Stimulated activated naive B cell treated with anti-CD40 and anti-IgM and Interleukin-4, amounts not matched to agents 10 μg/mL and 1 μg/mL and 100 μg/mL, for 72 hours (primary cell): ENCODE results near the gene COL15A1.

Experiments
- ATAC-seq, 2 donors: fragments of 150-1000 bp; cut with Tn5 transposase; replicated peaks; 2 replicates each; pipeline ENCODE4 v1.10.0; 2021; ENCODE audit warnings: moderate library complexity in 1 of 2
- DNase-seq: peaks from one replicate; pipeline ENCODE4 v3.0.0; 2021
- H3K27ac Mint-ChIP-seq: one replicate; pipeline ENCODE4 v1.8.0; 2022; ENCODE audit warnings: mild to moderate bottlenecking, mixed read lengths
- H3K27me3 Mint-ChIP-seq, 2 donors: one replicate each; pipeline ENCODE4 v1.8.0; 2022; ENCODE audit warnings: mixed read lengths in 2 of 2
- H3K36me3 Mint-ChIP-seq, 2 donors: one replicate each; pipeline ENCODE4 v1.8.0; 2022; ENCODE audit warnings: mixed read lengths in 2 of 2, mild to moderate bottlenecking in 1 of 2
- H3K4me1 Mint-ChIP-seq, 2 donors: one replicate each; pipeline ENCODE4 v1.8.0; 2022; ENCODE audit warnings: mixed read lengths in 2 of 2, mild to moderate bottlenecking in 1 of 2
- H3K4me3 Mint-ChIP-seq, 2 donors: one replicate each; pipeline ENCODE4 v1.8.0; 2022; ENCODE audit warnings: mild to moderate bottlenecking in 2 of 2, mixed read lengths in 2 of 2, moderate library complexity in 1 of 2
- H3K9me3 Mint-ChIP-seq, 2 donors: one replicate each; pipeline ENCODE4 v1.8.0; 2022; ENCODE audit warnings: mixed read lengths in 2 of 2, mild to moderate bottlenecking in 1 of 2

The COL15A1 gene

GRCh38 chr9:99020786-99021436 lies 77.2 kb downstream of the COL15A1 start:
- H3K4me1 Mint-ChIP-seq: peaks cover 0 to 3% of the 10 kb centered on the region in 2 donors
- no peak for ATAC-seq

GRCh38 chr9:99021512-99021911 lies 77.8 kb downstream of the COL15A1 start:
- ATAC-seq (no peak), DNase-seq (no peak)
- peaks cover 2 to 22% of the 10 kb centered on the region in 2 donors for H3K27me3 Mint-ChIP-seq
- no peak overlapping the region for H3K27ac Mint-ChIP-seq
- H3K4me1 Mint-ChIP-seq: peaks cover 0 to 3% of the 10 kb centered on the region in 2 donors
- H3K36me3 Mint-ChIP-seq: no peaks in the 10 kb centered on the region
- no peaks in the 10 kb centered on the region for H3K9me3 Mint-ChIP-seq
- H3K4me3 Mint-ChIP-seq: no peak overlapping the region

More at GRCh38 chr9:99020786-99021436, 77.2 kb downstream of the COL15A1 start:
- DNase-seq: no peak
- Mint-ChIP-seq H3K36me3 (no peaks in the 10 kb centered on the region), H3K27me3 (peaks cover 0 to 16% of the 10 kb centered on the region in 2 donors), H3K9me3 (no peaks in the 10 kb centered on the region), H3K4me3 (no peak overlapping the region), H3K27ac (no peak overlapping the region)

GRCh38 chr9:99023231-99023630 lies 79.5 kb downstream of the COL15A1 start:
- H3K9me3 Mint-ChIP-seq: no peaks in the 10 kb centered on the region
- H3K27me3 Mint-ChIP-seq: peaks cover 4 to 23% of the 10 kb centered on the region in 2 donors
- no peaks in the 10 kb centered on the region for H3K36me3 Mint-ChIP-seq
- no peak for DNase-seq
- no peak for ATAC-seq
- H3K4me3 Mint-ChIP-seq: no peak overlapping the region
- peaks cover 0 to 3% of the 10 kb centered on the region in 2 donors for H3K4me1 Mint-ChIP-seq
- no peak overlapping the region for H3K27ac Mint-ChIP-seq

- Mint-ChIP-seq H3K36me3 (no peaks in the 10 kb centered on the region), H3K4me3 (no peak overlapping the region), H3K27me3 (peaks cover 4 to 23% of the 10 kb centered on the region in 2 donors), H3K27ac (no peak overlapping the region), H3K9me3 (no peaks in the 10 kb centered on the region), H3K4me1 (peaks cover 0 to 3% of the 10 kb centered on the region in 2 donors)
- ATAC-seq (no peak), DNase-seq (no peak)
Measured at GRCh38 chr9:99023831-99024230, 80.1 kb downstream of the COL15A1 start.

- H3K27me3 Mint-ChIP-seq: peaks cover 4 to 23% of the 10 kb centered on the region in 2 donors
- H3K9me3 Mint-ChIP-seq: no peaks in the 10 kb centered on the region
- ATAC-seq: no peak
- H3K4me1 Mint-ChIP-seq: peaks cover 0 to 3% of the 10 kb centered on the region in 2 donors
- no peak overlapping the region for H3K4me3 Mint-ChIP-seq
- no peak overlapping the region for H3K27ac Mint-ChIP-seq
- DNase-seq: no peak
- H3K36me3 Mint-ChIP-seq: no peaks in the 10 kb centered on the region
Measured at GRCh38 chr9:99024959-99025358, 81.3 kb downstream of the COL15A1 start.

- no peaks in the 10 kb centered on the region for H3K36me3 Mint-ChIP-seq
- H3K27me3 Mint-ChIP-seq: peaks cover 4 to 23% of the 10 kb centered on the region in 2 donors
- H3K9me3 Mint-ChIP-seq: no peaks in the 10 kb centered on the region
- no peak overlapping the region for H3K4me3 Mint-ChIP-seq
- no peak overlapping the region for H3K27ac Mint-ChIP-seq
- peaks cover 0 to 6% of the 10 kb centered on the region in 2 donors for H3K4me1 Mint-ChIP-seq
- ATAC-seq (no peak), DNase-seq (no peak)
Measured at GRCh38 chr9:99025616-99026270, 82.0 kb downstream of the COL15A1 start.

- DNase-seq (no peak), ATAC-seq (no peak)
- Mint-ChIP-seq H3K9me3 (no peaks in the 10 kb centered on the region), H3K4me1 (peaks cover 0 to 5% of the 10 kb centered on the region in 2 donors), H3K36me3 (no peaks in the 10 kb centered on the region), H3K27ac (no peak overlapping the region), H3K4me3 (no peak overlapping the region), H3K27me3 (peaks cover 4 to 23% of the 10 kb centered on the region in 2 donors)
Measured at GRCh38 chr9:99026271-99026955, 82.7 kb downstream of the COL15A1 start.

GRCh38 chr9:99026956-99027298 lies 83.2 kb downstream of the COL15A1 start:
- Mint-ChIP-seq H3K36me3 (no peaks in the 10 kb centered on the region), H3K4me1 (peaks cover 0 to 3% of the 10 kb centered on the region in 2 donors), H3K4me3 (no peak overlapping the region), H3K27me3 (peaks cover 4 to 23% of the 10 kb centered on the region in 2 donors), H3K27ac (no peak overlapping the region), H3K9me3 (no peaks in the 10 kb centered on the region)
- DNase-seq (no peak), ATAC-seq (no peak)

GRCh38 chr9:99027443-99027842 lies 83.7 kb downstream of the COL15A1 start:
- Mint-ChIP-seq H3K27me3 (peaks cover 4 to 21% of the 10 kb centered on the region in 2 donors), H3K27ac (no peak overlapping the region), H3K9me3 (no peaks in the 10 kb centered on the region), H3K4me3 (no peak overlapping the region), H3K4me1 (peaks cover 0 to 3% of the 10 kb centered on the region in 2 donors), H3K36me3 (peaks cover 0 to under 1% of the 10 kb centered on the region in 2 donors)
- no peak for ATAC-seq
- no peak for DNase-seq

- no peak for ATAC-seq
- DNase-seq: no peak
- peaks cover 4 to 13% of the 10 kb centered on the region in 2 donors for H3K27me3 Mint-ChIP-seq
- H3K27ac Mint-ChIP-seq: no peak overlapping the region
- H3K4me1 Mint-ChIP-seq: peaks cover 0 to 7% of the 10 kb centered on the region in 2 donors
- H3K36me3 Mint-ChIP-seq: peaks cover 0 to 2% of the 10 kb centered on the region in 2 donors
- no peak overlapping the region for H3K4me3 Mint-ChIP-seq
- H3K9me3 Mint-ChIP-seq: no peaks in the 10 kb centered on the region
Measured at GRCh38 chr9:99029083-99029645, 85.5 kb downstream of the COL15A1 start.

GRCh38 chr9:99030092-99030511 lies 86.4 kb downstream of the COL15A1 start:
- DNase-seq (no peak), ATAC-seq (no peak)
- Mint-ChIP-seq H3K27me3 (peaks cover 4 to 13% of the 10 kb centered on the region in 2 donors), H3K36me3 (peaks cover 0 to 2% of the 10 kb centered on the region in 2 donors), H3K9me3 (no peaks in the 10 kb centered on the region), H3K27ac (no peak overlapping the region), H3K4me3 (no peak overlapping the region), H3K4me1 (peaks cover 0 to 7% of the 10 kb centered on the region in 2 donors)

GRCh38 chr9:99030610-99031109 lies 87.0 kb downstream of the COL15A1 start:
- DNase-seq (no peak), ATAC-seq (no peak)
- H3K27me3 Mint-ChIP-seq: peaks cover 4 to 15% of the 10 kb centered on the region in 2 donors
- H3K27ac Mint-ChIP-seq: no peak overlapping the region
- peaks cover 0 to 2% of the 10 kb centered on the region in 2 donors for H3K36me3 Mint-ChIP-seq
- no peaks in the 10 kb centered on the region for H3K9me3 Mint-ChIP-seq
- H3K4me3 Mint-ChIP-seq: no peak overlapping the region
- H3K4me1 Mint-ChIP-seq: peaks cover 0 to 8% of the 10 kb centered on the region in 2 donors

GRCh38 chr9:99031319-99031718 lies 87.6 kb downstream of the COL15A1 start:
- H3K27me3 Mint-ChIP-seq: peaks cover 4 to 11% of the 10 kb centered on the region in 2 donors
- H3K9me3 Mint-ChIP-seq: no peaks in the 10 kb centered on the region
- H3K36me3 Mint-ChIP-seq: peaks cover 0 to 2% of the 10 kb centered on the region in 2 donors
- no peak for DNase-seq
- no peak overlapping the region for H3K4me3 Mint-ChIP-seq
- peaks cover 0 to 8% of the 10 kb centered on the region in 2 donors for H3K4me1 Mint-ChIP-seq
- H3K27ac Mint-ChIP-seq: no peak overlapping the region
- ATAC-seq: no peak

GRCh38 chr9:99031994-99032393 lies 88.3 kb downstream of the COL15A1 start:
- Mint-ChIP-seq H3K36me3 (peaks cover 0 to 2% of the 10 kb centered on the region in 2 donors), H3K4me1 (peaks cover 0 to 8% of the 10 kb centered on the region in 2 donors), H3K27me3 (peaks cover 0 to 8% of the 10 kb centered on the region in 2 donors), H3K9me3 (no peaks in the 10 kb centered on the region), H3K27ac (no peak overlapping the region), H3K4me3 (no peak overlapping the region)
- DNase-seq (no peak), ATAC-seq (no peak)
